Measurements from ENCODE around the gene BLTP2. TPM values are rescaled to one million over a fixed set of nuclear protein-coding genes. Genes with fewer than 3 reads are reported as not detected.

The BLTP2 gene
- total RNA-seq, 1 donor from 2014 or later, result 124 TPM

DNA sequence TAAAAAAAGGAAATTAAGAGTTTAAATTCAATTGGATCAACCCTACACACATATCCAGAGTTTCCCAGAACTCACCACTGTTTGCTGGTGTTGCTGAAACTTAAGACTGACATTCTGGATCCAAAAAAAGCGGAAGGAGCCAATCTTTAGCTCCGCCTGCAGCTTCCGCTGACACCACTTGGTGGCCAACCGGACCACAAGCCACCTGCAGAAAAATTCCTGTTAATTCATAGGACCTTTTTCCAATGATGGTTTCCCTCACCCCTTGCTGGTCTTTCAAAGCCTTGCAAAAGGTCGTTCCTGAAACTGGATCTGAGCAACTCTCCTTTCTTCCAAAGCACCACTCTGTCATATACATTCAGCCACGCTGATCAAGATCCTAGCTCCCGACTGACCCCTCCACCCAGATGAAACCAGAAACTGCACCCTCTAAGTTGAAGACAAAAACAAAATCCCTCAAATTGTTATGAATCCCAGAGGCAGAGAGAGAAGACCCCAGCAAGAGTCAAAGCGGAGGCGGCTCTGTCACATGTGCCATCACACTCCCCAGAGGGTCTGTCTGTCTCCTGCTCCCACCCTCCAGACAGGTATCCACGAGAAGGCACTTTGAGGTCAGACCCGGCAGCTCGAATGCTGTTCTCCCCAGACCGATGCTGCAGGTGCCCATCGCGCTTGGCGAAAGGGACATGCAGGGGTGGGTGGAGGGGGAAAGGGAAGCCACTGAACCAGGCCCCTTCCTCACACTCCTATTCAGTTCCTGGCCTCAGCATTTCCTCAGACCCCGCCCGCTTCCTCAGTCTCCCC, 773 bp downstream of the BLTP2 start:
- DNase-seq (ENCODE audit: low read depth), result no peak
- H3K36me3 ChIP-seq (ENCODE audit: control insufficient read depth, insufficient read depth, low read length), result peaks cover 3% of the 10 kb centered on the region
- TF ChIP-seq CTCF (IDR thresholded peaks at IDR 0.05; ENCODE audit: insufficient read depth, low read length, poor library complexity, severe bottlenecking), result peak; percentile 63
- H3K4me3 ChIP-seq (ENCODE audit: low read depth, low read length), result peak overlapping the region; percentile 84
- no peaks in the 10 kb centered on the region for H3K27me3 ChIP-seq (ENCODE audit: control insufficient read depth, insufficient read depth, low read length)

GRCh38 chr17:28641579-28641978, 3.4 kb downstream of the BLTP2 start:
- no peak for TF ChIP-seq CTCF (IDR thresholded peaks at IDR 0.05; ENCODE audit: insufficient read depth, low read length, poor library complexity, severe bottlenecking)
- peaks cover 9% of the 10 kb centered on the region for H3K36me3 ChIP-seq (ENCODE audit: control insufficient read depth, insufficient read depth, low read length)
- no peak for DNase-seq (ENCODE audit: low read depth)
- H3K27me3 ChIP-seq (ENCODE audit: control insufficient read depth, insufficient read depth, low read length), result no peaks in the 10 kb centered on the region
- no peak overlapping the region for H3K4me3 ChIP-seq (ENCODE audit: low read depth, low read length)

- no peak for TF ChIP-seq CTCF (IDR thresholded peaks at IDR 0.05; ENCODE audit: insufficient read depth, low read length, poor library complexity, severe bottlenecking)
- DNase-seq (ENCODE audit: low read depth), result no peak
- no peak overlapping the region for H3K4me3 ChIP-seq (ENCODE audit: low read depth, low read length)
- no peaks in the 10 kb centered on the region for H3K27me3 ChIP-seq (ENCODE audit: control insufficient read depth, insufficient read depth, low read length)
- peaks cover 13% of the 10 kb centered on the region for H3K36me3 ChIP-seq (ENCODE audit: control insufficient read depth, insufficient read depth, low read length)
Measured at GRCh38 chr17:28635506-28635905, 9.5 kb downstream of the BLTP2 start.

DNA sequence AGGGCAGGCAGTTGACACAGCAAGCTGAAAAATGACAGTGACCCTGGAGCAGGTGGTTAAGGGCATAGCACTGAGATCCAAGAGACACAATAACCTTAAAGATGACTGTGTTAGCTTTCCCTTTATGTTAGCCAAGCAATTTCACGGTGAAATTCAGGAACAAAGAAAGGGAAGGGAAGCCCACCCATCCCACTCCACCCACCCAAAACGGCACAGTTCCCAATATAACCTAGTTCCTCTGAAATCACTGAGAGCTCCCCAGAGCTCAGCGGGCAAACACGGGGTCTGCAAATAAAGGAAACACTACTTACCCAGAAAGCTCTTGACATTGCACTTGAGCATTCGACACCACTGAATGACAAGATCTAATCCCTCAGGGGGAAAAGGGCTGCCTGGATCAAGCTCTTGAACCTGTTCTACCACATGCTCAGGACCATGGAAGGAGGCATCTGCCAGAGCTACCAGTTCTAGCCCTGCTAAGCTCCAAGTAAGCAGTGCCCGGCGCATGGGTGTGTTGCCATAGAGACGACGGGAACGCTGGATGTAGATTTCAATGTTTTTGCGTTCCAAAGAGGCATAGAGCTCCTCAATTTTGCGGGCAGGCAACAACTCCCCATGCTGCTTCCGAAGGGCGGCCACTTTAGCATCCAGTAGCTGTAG, 10.6 kb downstream of the BLTP2 start:
- peaks cover 9% of the 10 kb centered on the region for H3K36me3 ChIP-seq (ENCODE audit: control insufficient read depth, insufficient read depth, low read length)
- no peaks in the 10 kb centered on the region for H3K27me3 ChIP-seq (ENCODE audit: control insufficient read depth, insufficient read depth, low read length)
- H3K4me3 ChIP-seq (ENCODE audit: low read depth, low read length), result no peak overlapping the region
- no peak for TF ChIP-seq CTCF (IDR thresholded peaks at IDR 0.05; ENCODE audit: insufficient read depth, low read length, poor library complexity, severe bottlenecking)
- DNase-seq (ENCODE audit: low read depth), result no peak

DNA sequence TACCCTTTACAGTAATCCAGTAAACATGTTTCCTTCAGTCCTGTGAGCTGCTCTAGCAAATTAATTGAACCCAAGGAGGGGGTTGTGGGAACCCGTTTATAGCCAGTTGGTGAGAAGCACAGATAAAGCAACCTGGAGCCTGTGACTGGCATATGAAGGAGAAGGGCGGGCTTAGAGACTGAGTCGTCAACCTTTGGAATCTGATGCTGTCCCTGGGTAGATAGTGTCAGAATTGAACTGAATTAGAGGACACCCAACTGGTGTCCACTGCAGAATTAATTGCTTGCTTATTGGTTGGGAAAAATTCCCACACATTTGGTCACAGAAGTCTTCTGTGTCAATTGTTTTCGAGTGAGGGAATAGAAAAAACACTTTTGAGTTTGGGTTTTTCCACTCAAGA, 18.1 kb downstream of the BLTP2 start:
- no peak for TF ChIP-seq CTCF (IDR thresholded peaks at IDR 0.05; ENCODE audit: insufficient read depth, low read length, poor library complexity, severe bottlenecking)
- Histone ChIP-seq H3K4me3 (ENCODE audit: low read depth, low read length) (no peak overlapping the region), H3K27me3 (ENCODE audit: control insufficient read depth, insufficient read depth, low read length) (no peaks in the 10 kb centered on the region), H3K36me3 (ENCODE audit: control insufficient read depth, insufficient read depth, low read length) (peaks cover 3% of the 10 kb centered on the region)
- DNase-seq (ENCODE audit: low read depth), result no peak

Measured in kidney epithelial cell (primary cell).